NOMO-1 (cell line): ENCODE results near the gene EXOC5.

Source experiments
- DNase-seq, 2 experiments: peaks; one replicate each; lab custom pipeline; 2025; ENCODE audit not compliant: unreplicated experiment in 2 of 2; lab: John Stamatoyannopoulos, UW

The EXOC5 gene

GRCh38 chr14:57268161-57269069 is at the start of gene EXOC5, which contains the start of gene AP5M1:
Gene EXOC5, minus strand, starts transcription at chr14:57268905. Its CDS starts 257 bp downstream, at chr14:57268648.
Gene AP5M1, plus strand, starts transcription at chr14:57268971. Its CDS starts 344 bp downstream, at chr14:57269315.
- peak; percentile 91 to 92 for DNase-seq

GRCh38 chr14:57317248-57317833 is 48.6 kb upstream of the EXOC5 start:
- peak; percentile 49 to 54 for DNase-seq

GRCh38 chr14:57314396-57315089 is 45.8 kb upstream of the EXOC5 start:
- no peak for DNase-seq

- DNase-seq: no peak
Observed at GRCh38 chr14:57302883-57303282, 34.2 kb upstream of the EXOC5 start.

- no peak for DNase-seq
Observed at GRCh38 chr14:57299511-57299910, 30.8 kb upstream of the EXOC5 start.

GRCh38 chr14:57297852-57298251 is 29.1 kb upstream of the EXOC5 start:
- DNase-seq: no peak

GRCh38 chr14:57295239-57295638 is 26.5 kb upstream of the EXOC5 start:
- no peak for DNase-seq

- no peak for DNase-seq
Observed at GRCh38 chr14:57293866-57294837, 25.4 kb upstream of the EXOC5 start.

- no peak for DNase-seq
Observed at GRCh38 chr14:57291692-57292647, 23.3 kb upstream of the EXOC5 start.

GRCh38 chr14:57290751-57291150 is 22.0 kb upstream of the EXOC5 start:
- no peak for DNase-seq

- DNase-seq: no peak
Observed at GRCh38 chr14:57287745-57288144, 19.0 kb upstream of the EXOC5 start.

- DNase-seq: no peak
Observed at GRCh38 chr14:57277062-57277461, 8.4 kb upstream of the EXOC5 start.

- DNase-seq: no peak
Observed at GRCh38 chr14:57275023-57275664, 6.4 kb upstream of the EXOC5 start.

GRCh38 chr14:57274551-57274950 is 5.8 kb upstream of the EXOC5 start:
- DNase-seq: no peak

GRCh38 chr14:57273236-57273635 is 4.5 kb upstream of the EXOC5 start:
- DNase-seq: no peak

GRCh38 chr14:57266065-57266464 is 2.6 kb downstream of the EXOC5 start:
- no peak for DNase-seq

GRCh38 chr14:57262117-57262516 is 6.6 kb downstream of the EXOC5 start:
- no peak for DNase-seq

- DNase-seq: no peak
Observed at GRCh38 chr14:57261604-57262003, 7.1 kb downstream of the EXOC5 start.

GRCh38 chr14:57259672-57260071 is 9.0 kb downstream of the EXOC5 start:
- no peak for DNase-seq
